Activated naive CD8-positive, alpha-beta T cell treated with anti-CD3 and anti-CD28 coated beads for 36 hours (primary cell): ENCODE data around the gene PCDHA4. TPM values are rescaled to one million over a fixed set of nuclear protein-coding genes. Genes with fewer than 3 reads are reported as not detected.
"Not testable (repeated sequence)": the region's sequence is repeated elsewhere in the genome, so short reads cannot be mapped to it uniquely, and the experiment has no call there.

Source experiments
- DNase-seq: peaks from one replicate; pipeline ENCODE4 v3.0.0; 2021
- H3K27ac Mint-ChIP-seq: one replicate; pipeline ENCODE4 v1.8.0; 2022; ENCODE audit warnings: mild to moderate bottlenecking, moderate library complexity, mixed read lengths
- H3K27me3 Mint-ChIP-seq: one replicate; pipeline ENCODE4 v1.8.0; 2022; ENCODE audit warnings: mild to moderate bottlenecking, mixed read lengths
- H3K36me3 Mint-ChIP-seq: one replicate; pipeline ENCODE4 v1.8.0; 2021; ENCODE audit warnings: mild to moderate bottlenecking, mixed read lengths
- H3K4me1 Mint-ChIP-seq: one replicate; pipeline ENCODE4 v1.8.0; 2021; ENCODE audit warnings: mixed read lengths
- H3K4me3 Mint-ChIP-seq: one replicate; pipeline ENCODE4 v1.8.0; 2022; ENCODE audit warnings: mild to moderate bottlenecking, moderate library complexity, mixed read lengths
- H3K9me3 Mint-ChIP-seq: one replicate; pipeline ENCODE4 v1.8.0; 2022; ENCODE audit warnings: mixed read lengths
- total RNA-seq, 2 experiments: library from RNA; stranded (reverse); gene quantifications; one replicate each; pipeline ENCODE4 v1.2.3, GENCODE V29; 2021

PCDHA4 gene
- total RNA-seq, 2 experiments from 2014 or later: not detected

DNA sequence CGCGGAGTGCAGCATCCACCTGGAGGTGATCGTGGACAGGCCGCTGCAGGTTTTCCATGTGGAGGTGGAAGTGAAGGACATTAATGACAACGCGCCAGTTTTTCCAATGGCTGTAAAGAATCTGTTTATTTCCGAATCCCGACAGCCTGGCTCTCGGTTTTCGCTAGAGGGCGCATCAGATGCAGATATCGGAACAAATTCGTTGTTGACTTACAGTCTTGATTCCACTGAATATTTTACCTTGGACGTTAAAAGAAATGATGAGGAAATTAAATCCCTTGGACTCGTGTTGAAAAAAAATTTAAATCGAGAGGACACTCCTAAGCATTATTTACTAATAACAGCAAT is 5.4 kb upstream of the PCDHA4 start:
- Mint-ChIP-seq H3K27ac (no peak overlapping the region), H3K4me1 (no peaks in the 10 kb centered on the region), H3K27me3 (peaks cover 42% of the 10 kb centered on the region), H3K9me3 (peaks cover 28% of the 10 kb centered on the region), H3K4me3 (no peak overlapping the region), H3K36me3 (peaks cover 20% of the 10 kb centered on the region)
- DNase-seq: no peak

DNA sequence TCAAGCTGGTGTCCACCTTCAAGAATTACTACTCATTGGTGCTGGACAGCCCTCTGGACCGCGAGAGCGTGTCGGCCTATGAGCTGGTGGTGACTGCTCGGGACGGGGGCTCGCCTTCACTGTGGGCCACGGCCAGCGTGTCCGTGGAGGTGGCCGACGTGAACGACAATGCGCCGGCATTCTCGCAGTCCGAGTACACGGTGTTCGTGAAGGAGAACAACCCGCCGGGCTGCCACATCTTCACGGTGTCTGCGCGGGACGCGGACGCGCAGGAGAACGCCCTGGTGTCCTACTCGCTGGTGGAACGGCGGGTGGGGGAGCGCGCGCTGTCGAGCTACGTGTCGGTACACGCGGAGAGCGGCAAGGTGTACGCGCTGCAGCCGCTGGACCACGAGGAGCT is 4.5 kb upstream of the PCDHA4 start:
- not testable (repeated sequence) for H3K27ac Mint-ChIP-seq, H3K4me1 Mint-ChIP-seq, H3K4me3 Mint-ChIP-seq, DNase-seq
- peaks cover 23% of the 10 kb centered on the region for H3K36me3 Mint-ChIP-seq
- peaks cover 50% of the 10 kb centered on the region for H3K27me3 Mint-ChIP-seq
- peaks cover 32% of the 10 kb centered on the region for H3K9me3 Mint-ChIP-seq

DNA sequence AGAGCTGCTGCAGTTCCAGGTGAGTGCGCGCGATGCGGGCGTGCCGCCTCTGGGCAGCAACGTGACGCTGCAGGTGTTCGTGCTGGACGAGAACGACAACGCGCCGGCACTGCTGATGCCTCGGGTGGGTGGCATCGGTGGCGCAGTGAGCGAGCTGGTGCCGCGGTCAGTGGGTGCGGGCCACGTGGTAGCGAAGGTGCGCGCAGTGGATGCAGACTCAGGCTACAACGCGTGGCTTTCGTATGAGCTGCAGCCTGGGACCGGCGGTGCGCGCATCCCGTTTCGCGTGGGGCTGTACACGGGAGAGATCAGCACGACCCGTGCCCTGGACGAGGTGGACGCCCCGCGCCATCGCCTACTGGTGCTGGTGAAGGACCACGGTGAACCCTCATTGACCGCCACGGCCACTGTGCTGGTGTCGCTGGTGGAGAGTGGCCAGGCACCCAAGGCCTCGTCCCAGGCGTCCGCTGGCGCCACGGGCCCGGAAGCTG is 4.0 kb upstream of the PCDHA4 start:
- peaks cover 25% of the 10 kb centered on the region for H3K36me3 Mint-ChIP-seq
- peaks cover 35% of the 10 kb centered on the region for H3K9me3 Mint-ChIP-seq
- H3K27me3 Mint-ChIP-seq: peaks cover 54% of the 10 kb centered on the region
- H3K4me3 Mint-ChIP-seq: no peak overlapping the region
- H3K27ac Mint-ChIP-seq: no peak overlapping the region
- no peak for DNase-seq
- H3K4me1 Mint-ChIP-seq: no peaks in the 10 kb centered on the region

DNA sequence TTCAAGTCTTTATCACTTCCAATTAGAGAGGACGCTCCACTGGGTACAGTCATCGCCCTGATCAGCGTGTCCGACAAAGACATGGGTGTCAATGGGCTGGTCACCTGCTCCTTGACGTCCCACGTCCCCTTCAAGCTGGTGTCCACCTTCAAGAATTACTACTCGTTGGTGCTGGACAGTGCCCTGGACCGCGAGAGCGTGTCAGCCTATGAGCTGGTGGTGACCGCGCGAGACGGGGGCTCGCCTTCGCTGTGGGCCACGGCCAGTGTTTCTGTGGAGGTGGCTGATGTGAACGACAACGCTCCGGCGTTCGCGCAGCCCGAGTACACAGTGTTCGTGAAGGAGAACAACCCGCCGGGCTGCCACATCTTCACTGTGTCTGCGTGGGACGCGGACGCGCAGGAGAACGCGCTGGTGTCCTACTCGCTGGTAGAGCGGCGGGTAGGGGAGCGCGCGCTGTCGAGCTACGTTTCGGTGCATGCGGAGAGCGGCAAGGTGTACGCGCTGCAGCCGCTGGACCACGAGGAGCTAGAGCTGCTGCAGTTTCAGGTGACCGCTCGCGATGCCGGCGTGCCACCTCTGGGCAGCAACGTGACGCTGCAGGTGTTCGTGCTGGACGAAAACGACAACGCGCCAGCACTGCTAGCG is 1.5 kb downstream of the PCDHA4 start:
- peaks cover 46% of the 10 kb centered on the region for H3K27me3 Mint-ChIP-seq
- not testable (repeated sequence) for H3K27ac Mint-ChIP-seq, DNase-seq, H3K4me1 Mint-ChIP-seq, H3K4me3 Mint-ChIP-seq
- H3K36me3 Mint-ChIP-seq: peaks cover 12% of the 10 kb centered on the region
- peaks cover 46% of the 10 kb centered on the region for H3K9me3 Mint-ChIP-seq

DNA sequence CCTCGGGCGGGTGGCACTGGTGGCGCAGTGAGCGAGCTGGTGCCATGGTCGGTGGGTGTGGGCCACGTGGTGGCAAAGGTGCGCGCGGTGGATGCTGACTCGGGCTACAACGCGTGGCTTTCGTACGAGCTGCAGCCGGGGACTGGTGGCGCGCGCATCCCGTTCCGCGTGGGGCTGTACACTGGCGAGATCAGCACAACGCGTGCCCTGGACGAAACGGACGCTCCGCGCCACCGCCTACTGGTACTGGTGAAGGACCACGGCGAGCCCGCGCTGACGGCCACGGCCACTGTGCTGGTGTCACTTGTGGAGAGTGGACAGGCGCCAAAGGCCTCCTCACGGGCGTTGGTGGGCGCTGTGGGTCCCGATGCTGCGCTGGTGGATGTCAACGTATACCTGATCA is 2.0 kb downstream of the PCDHA4 start:
- H3K4me3 Mint-ChIP-seq: no peak overlapping the region
- H3K4me1 Mint-ChIP-seq: no peaks in the 10 kb centered on the region
- peaks cover 42% of the 10 kb centered on the region for H3K27me3 Mint-ChIP-seq
- H3K27ac Mint-ChIP-seq: no peak overlapping the region
- DNase-seq: no peak
- peaks cover 10% of the 10 kb centered on the region for H3K36me3 Mint-ChIP-seq
- H3K9me3 Mint-ChIP-seq: peaks cover 41% of the 10 kb centered on the region

DNA sequence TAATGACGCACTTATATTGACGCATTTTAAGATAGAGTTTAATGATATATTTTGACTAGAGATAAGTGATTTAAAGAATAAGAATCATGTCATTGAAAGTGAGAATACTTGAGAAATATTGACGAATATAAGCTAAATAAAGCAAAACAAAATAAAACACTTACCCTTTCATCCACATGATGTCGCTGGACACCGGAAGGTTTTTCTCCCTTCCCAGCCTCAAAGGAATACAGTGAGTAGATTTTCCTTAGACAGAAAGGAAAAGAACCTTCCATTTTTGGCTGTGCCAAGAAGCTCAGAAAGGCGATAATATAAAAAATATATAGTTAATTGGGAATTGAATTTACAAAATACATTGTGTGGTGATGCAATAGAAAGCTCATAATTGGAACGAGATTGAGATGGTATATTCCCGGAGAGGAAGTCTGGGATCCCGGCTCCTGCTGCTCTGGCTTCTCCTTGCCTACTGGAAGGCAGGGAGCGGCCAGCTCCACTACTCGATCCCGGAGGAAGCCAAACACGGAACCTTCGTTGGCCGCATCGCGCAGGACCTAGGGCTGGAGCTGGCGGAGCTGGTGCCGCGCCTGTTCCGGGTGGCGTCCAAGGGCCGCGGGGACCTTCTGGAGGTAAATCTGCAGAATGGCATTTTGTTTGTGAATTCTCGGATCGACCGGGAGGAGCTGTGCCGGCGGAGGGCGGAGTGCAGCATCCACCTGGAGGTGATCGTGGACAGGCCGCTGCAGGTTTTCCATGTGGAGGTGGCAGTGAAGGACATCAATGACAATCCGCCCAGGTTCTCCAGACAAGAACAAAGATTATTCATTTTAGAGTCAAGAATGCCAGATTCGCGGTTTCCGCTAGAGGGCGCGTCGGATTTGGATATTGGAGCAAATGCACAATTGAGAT is 14.8 kb downstream of the PCDHA4 start, which contains the start of gene PCDHA5:
TSS of gene PCDHA5 (plus strand) at position 239 of the 906 bp plus-strand sequence.
- Mint-ChIP-seq H3K4me3 (no peak within 1 kb of the TSS), H3K4me1 (no peaks in the 10 kb centered on the region), H3K27ac (no peak within 1 kb of the TSS), H3K27me3 (peaks cover 24% of the 10 kb centered on the region), H3K9me3 (peaks cover 9% of the 10 kb centered on the region), H3K36me3 (peaks cover 5% of the 10 kb centered on the region)
- DNase-seq: no peak

DNA sequence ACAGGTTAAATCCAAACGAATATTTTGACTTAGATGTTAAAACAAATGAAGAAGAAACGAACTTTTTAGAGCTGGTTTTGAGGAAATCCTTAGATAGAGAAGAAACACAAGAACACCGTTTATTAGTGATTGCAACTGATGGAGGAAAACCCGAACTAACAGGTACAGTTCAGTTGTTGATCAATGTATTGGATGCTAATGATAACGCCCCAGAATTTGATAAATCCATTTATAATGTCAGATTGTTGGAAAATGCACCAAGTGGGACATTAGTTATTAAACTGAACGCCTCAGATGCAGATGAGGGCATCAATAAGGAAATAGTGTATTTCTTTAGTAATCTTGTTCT is 15.4 kb downstream of the PCDHA4 start:
- Mint-ChIP-seq H3K9me3 (peaks cover 14% of the 10 kb centered on the region), H3K4me3 (no peak overlapping the region), H3K36me3 (peaks cover 7% of the 10 kb centered on the region), H3K4me1 (no peaks in the 10 kb centered on the region), H3K27me3 (peaks cover 30% of the 10 kb centered on the region), H3K27ac (no peak overlapping the region)
- DNase-seq: no peak

DNA sequence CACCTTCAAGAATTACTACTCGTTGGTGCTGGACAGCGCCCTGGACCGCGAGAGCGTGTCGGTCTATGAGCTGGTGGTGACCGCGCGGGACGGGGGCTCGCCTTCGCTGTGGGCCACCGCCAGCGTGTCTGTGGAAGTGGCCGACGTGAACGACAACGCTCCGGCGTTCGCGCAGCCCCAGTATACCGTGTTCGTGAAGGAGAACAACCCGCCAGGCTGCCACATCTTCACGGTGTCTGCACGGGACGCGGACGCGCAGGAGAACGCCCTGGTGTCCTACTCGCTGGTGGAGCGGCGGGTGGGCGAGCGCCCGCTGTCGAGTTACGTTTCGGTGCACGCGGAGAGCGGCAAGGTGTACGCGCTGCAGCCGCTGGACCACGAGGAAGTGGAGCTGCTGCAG is 16.1 kb downstream of the PCDHA4 start:
- H3K27ac Mint-ChIP-seq, DNase-seq, H3K4me1 Mint-ChIP-seq, H3K4me3 Mint-ChIP-seq: not testable (repeated sequence)
- H3K9me3 Mint-ChIP-seq: peaks cover 17% of the 10 kb centered on the region
- peaks cover 11% of the 10 kb centered on the region for H3K36me3 Mint-ChIP-seq
- H3K27me3 Mint-ChIP-seq: peaks cover 36% of the 10 kb centered on the region

DNA sequence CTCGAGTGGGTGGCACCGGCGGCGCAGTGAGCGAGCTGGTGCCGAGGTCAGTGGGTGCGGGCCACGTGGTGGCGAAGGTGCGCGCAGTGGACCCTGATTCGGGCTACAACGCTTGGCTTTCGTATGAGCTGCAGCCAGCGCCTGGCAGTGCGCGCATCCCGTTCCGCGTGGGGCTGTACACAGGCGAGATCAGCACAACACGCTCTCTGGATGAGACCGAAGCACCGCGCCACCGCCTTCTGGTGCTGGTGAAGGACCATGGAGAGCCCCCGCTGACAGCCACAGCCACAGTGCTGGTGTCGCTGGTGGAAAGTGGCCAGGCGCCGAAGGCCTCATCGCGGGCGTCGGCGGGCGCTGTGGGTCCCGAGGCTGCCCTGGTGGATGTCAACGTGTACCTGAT is 16.6 kb downstream of the PCDHA4 start:
- Mint-ChIP-seq H3K36me3 (peaks cover 13% of the 10 kb centered on the region), H3K9me3 (peaks cover 21% of the 10 kb centered on the region), H3K27ac (no peak overlapping the region), H3K27me3 (peaks cover 41% of the 10 kb centered on the region), H3K4me3 (no peak overlapping the region), H3K4me1 (no peaks in the 10 kb centered on the region)
- no peak for DNase-seq

DNA sequence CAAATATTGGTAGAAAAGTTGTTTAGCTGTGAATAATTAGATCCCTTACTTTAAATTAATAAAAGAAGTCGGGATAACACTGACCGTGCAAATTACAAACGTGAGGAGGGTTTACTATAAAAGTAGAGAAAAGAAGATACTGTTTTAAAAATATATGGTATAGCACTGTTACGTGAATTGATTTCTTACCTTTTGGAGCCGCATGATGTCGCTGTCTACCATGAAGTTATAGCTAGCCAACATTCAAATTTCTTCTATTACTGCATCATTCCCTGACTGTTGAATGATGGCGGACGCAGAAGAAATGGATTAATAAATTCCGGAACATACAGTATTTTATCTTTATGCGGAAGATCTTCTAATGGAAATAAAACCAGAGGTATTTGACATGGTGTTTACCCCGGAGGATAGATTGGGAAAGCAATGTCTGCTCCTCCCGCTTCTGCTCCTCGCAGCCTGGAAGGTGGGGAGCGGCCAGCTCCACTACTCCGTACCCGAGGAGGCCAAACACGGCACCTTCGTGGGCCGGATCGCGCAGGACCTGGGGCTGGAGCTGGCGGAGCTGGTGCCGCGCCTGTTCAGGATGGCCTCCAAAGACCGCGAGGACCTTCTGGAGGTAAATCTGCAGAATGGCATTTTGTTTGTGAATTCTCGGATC is 21.0 kb downstream of the PCDHA4 start, which contains the start of gene PCDHA6:
TSS of gene PCDHA6 (plus strand) at position 257 of the 658 bp plus-strand sequence. CDS start at position 389, 132 bp downstream.
- H3K27me3 Mint-ChIP-seq: peaks cover 65% of the 10 kb centered on the region
- no peak for DNase-seq
- no peak within 1 kb of the TSS for H3K4me3 Mint-ChIP-seq
- H3K36me3 Mint-ChIP-seq: peaks cover 17% of the 10 kb centered on the region
- no peak within 1 kb of the TSS for H3K27ac Mint-ChIP-seq
- peaks cover 23% of the 10 kb centered on the region for H3K9me3 Mint-ChIP-seq
- H3K4me1 Mint-ChIP-seq: no peaks in the 10 kb centered on the region

DNA sequence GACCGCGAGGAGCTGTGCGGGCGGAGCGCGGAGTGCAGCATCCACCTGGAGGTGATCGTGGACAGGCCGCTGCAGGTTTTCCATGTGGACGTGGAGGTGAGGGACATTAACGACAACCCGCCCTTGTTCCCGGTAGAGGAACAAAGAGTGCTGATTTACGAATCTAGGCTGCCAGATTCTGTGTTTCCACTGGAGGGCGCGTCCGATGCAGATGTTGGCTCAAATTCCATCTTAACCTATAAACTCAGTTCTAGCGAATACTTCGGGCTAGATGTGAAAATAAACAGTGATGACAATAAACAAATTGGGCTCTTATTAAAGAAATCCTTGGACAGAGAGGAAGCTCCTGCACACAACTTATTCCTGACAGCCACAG is 21.5 kb downstream of the PCDHA4 start:
- Mint-ChIP-seq H3K4me1 (no peaks in the 10 kb centered on the region), H3K36me3 (peaks cover 20% of the 10 kb centered on the region), H3K27ac (no peak overlapping the region), H3K4me3 (no peak overlapping the region), H3K9me3 (peaks cover 25% of the 10 kb centered on the region), H3K27me3 (peaks cover 69% of the 10 kb centered on the region)
- DNase-seq: no peak

DNA sequence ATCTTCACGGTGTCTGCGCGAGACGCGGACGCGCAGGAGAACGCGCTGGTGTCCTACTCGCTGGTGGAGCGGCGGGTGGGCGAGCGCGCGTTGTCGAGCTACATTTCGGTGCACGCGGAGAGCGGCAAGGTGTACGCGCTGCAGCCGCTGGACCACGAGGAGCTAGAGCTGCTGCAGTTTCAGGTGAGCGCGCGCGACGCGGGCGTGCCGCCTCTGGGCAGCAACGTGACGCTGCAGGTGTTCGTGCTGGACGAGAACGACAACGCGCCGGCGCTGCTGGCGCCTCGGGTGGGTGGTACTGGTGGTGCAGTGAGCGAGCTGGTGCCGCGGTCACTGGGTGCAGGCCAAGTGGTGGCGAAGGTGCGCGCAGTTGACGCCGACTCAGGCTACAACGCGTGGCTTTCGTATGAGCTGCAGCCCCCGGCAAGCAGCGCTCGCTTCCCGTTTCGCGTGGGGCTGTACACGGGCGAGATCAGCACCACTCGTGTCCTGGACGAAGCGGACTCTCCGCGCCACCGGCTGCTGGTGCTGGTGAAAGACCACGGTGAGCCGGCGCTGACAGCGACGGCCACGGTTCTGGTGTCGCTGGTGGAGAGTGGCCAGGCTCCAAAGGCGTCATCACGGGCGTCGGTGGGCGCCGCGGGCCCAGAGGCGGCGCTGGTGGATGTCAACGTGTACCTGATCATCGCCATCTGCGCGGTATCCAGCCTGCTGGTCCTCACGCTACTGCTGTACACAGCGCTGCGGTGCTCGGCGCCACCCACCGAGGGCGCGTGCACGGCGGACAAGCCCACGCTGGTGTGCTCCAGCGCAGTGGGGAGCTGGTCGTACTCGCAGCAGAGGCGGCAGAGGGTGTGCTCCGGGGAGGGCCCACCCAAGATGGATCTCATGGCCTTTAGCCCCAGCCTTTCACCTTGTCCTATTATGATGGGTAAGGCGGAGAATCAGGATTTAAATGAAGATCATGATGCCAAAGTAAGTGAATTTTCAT is 22.9 kb downstream of the PCDHA4 start:
- H3K4me3 Mint-ChIP-seq, DNase-seq, H3K4me1 Mint-ChIP-seq, H3K27ac Mint-ChIP-seq: not testable (repeated sequence)
- Mint-ChIP-seq H3K27me3 (peaks cover 82% of the 10 kb centered on the region), H3K9me3 (peaks cover 35% of the 10 kb centered on the region), H3K36me3 (peaks cover 25% of the 10 kb centered on the region)

DNA sequence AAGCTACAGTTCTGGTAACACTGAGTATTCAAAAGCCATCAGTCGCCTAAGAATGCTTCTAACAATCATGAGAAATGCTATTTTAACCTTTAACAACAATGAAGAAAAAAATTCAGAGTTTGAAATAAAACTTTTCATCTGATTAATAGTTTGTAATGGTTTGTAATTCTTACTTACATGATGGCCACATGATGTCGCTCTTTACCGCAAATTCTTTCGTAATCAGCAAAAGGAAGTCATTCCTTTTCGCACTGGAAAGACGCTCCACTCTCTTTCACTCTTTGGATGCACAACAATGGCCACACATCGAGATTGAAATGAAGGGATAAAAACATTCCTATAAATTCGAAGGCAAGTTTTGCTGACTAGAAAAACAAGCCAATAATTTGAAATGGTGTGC is 27.1 kb downstream of the PCDHA4 start, which contains the start of gene PCDHA7:
TSS of gene PCDHA7 (plus strand) at position 277 of the 400 bp plus-strand sequence. CDS start at position 392, 115 bp downstream.
- Mint-ChIP-seq H3K36me3 (peaks cover 13% of the 10 kb centered on the region), H3K27ac (no peak within 1 kb of the TSS), H3K9me3 (peaks cover 21% of the 10 kb centered on the region), H3K27me3 (peaks cover 68% of the 10 kb centered on the region), H3K4me3 (no peak within 1 kb of the TSS), H3K4me1 (no peaks in the 10 kb centered on the region)
- no peak for DNase-seq

DNA sequence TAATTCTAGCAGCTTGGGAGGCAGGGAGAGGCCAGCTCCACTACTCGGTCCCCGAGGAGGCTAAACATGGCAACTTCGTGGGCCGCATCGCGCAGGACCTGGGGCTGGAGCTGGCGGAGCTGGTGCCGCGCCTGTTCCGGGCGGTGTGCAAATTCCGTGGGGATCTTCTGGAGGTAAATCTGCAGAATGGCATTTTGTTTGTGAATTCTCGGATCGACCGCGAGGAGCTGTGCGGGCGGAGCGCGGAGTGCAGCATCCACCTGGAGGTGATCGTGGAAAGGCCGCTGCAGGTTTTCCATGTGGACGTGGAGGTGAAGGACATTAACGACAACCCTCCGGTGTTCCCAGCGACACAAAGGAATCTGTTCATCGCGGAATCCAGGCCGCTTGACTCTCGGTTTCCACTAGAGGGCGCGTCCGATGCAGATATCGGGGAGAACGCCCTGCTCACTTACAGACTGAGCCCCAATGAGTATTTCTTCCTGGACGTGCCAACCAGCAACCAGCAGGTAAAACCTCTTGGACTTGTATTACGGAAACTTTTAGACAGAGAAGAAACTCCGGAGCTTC is 27.7 kb downstream of the PCDHA4 start:
- Mint-ChIP-seq H3K9me3 (peaks cover 17% of the 10 kb centered on the region), H3K27me3 (peaks cover 66% of the 10 kb centered on the region)
- not testable (repeated sequence) for H3K4me1 Mint-ChIP-seq, H3K36me3 Mint-ChIP-seq, H3K4me3 Mint-ChIP-seq, DNase-seq, H3K27ac Mint-ChIP-seq
